ENCODE results near the gene ZNF202.

GRCh38 chr11:123695231-123695630 lies 46.2 kb downstream of the ZNF202 start:
- TF ChIP-seq POLR2A (IDR thresholded peaks at IDR 0.05; ENCODE audit: low read depth, low read length) (no peak), POLR2AphosphoS5 (IDR thresholded peaks at IDR 0.05; ENCODE audit: low read depth, low read length) (no peak)

Measured in GM12892 (cell line).